HepG2 (cell line): Measurements from ENCODE around the gene TAF7. TPM values are rescaled to one million over a fixed set of nuclear protein-coding genes. Genes with fewer than 3 reads are reported as not detected.
"Not testable (repeated sequence)": the region's sequence is repeated elsewhere in the genome, so short reads cannot be mapped to it uniquely, and the experiment has no call there.

Experiments
- ATAC-seq: fragments of 200-7000 bp; cut with Tn5 transposase; 3 replicates; pipeline ENCODE4 v1.9.1; 2020; ENCODE audit warnings: mild to moderate bottlenecking, moderate library complexity
- BruUV-seq: library from RNA; stranded (reverse); fragments of 400-500 nt; replicated peaks from 2 replicates; lab custom pipeline; 2021; lab: Mats Ljungman, UMichigan
- CTCF ChIA-PET: fragments of 300-600 bp; formaldehyde crosslinking; extraction: SDS; loops from one replicate; lab custom pipeline; 2021; ENCODE audit warnings: low total read pairs, inconsistent platforms, low intra/inter-chr PET ratio; lab: Yijun Ruan, JAX
- POLR2A ChIA-PET: fragments of 350-600 bp; sonication (Branson Sonifier 250); formaldehyde crosslinking; loops from one replicate; lab custom pipeline; 2020; ENCODE audit warnings: antibody characterized with exemption, inconsistent platforms; lab: Yijun Ruan, JAX
- DNase-seq: peaks from one replicate; pipeline ENCODE4 v3.0.0-alpha.2; 2015; ENCODE audit warnings: low spot score
- FAIRE-seq: peaks from 3 replicates; lab custom pipeline; 2011; peaks lifted over from hg19 to GRCh38; lab: Jason Lieb, UNC
- H2AFZ ChIP-seq: one replicate; pipeline ENCODE4 v1.6.1; 2011; ENCODE audit warnings: low read length, inconsistent platforms
- H3K27ac ChIP-seq: fragments of 300-600 bp; 3 replicates; pipeline ENCODE4 v1.8.0; 2011; ENCODE audit warnings: mixed run types, mild to moderate bottlenecking, mixed read lengths, low read length, inconsistent platforms; ENCODE audit not compliant: insufficient read depth; ENCODE audit errors: extremely low read length
- H3K27me3 ChIP-seq, 2 experiments: fragments of 200-600 bp in 1 of 2; 2 replicates in 1 of 2; 3 replicates in 1 of 2; pipeline versions ENCODE4 v1.6.0 to v1.8.0; 2011; ENCODE audit warnings: low read length in 2 of 2, mild to moderate bottlenecking in 2 of 2, moderate library complexity in 2 of 2, inconsistent platforms in 1 of 2; ENCODE audit not compliant: insufficient read depth in 2 of 2, control insufficient read depth in 1 of 2
- H3K36me3 ChIP-seq, 2 experiments: fragments of 200-600 bp in 1 of 2; replicated peaks in 1 of 2; 2 replicates in 1 of 2; 3 replicates in 1 of 2; pipeline versions ENCODE4 v1.5.1 to v1.8.0; 2011; ENCODE audit warnings: low read length in 2 of 2, inconsistent platforms in 1 of 2; ENCODE audit not compliant: insufficient read depth in 2 of 2, control insufficient read depth in 1 of 2
- H3K4me1 ChIP-seq: 2 replicates; pipeline ENCODE4 v1.5.1; 2012; ENCODE audit warnings: low read length, inconsistent platforms; ENCODE audit not compliant: insufficient read depth
- H3K4me2 ChIP-seq: 2 replicates; pipeline ENCODE4 v1.6.0; 2011; ENCODE audit warnings: low read depth, low read length, inconsistent platforms
- H3K4me3 ChIP-seq, 3 experiments: fragments of 200-600 bp in 1 of 3; sonication (generic), shearing (Covaris generic) in 1 of 3; replicated peaks in 1 of 3; 2 replicates each; pipeline ENCODE4 v1.5.1; 2011 to 2016; ENCODE audit warnings: low read length in 3 of 3, inconsistent platforms in 2 of 3, low read depth in 2 of 3, mild to moderate bottlenecking in 2 of 3, control low read depth in 1 of 3, mixed read lengths in 1 of 3; ENCODE audit not compliant: insufficient read depth in 1 of 3
- H3K79me2 ChIP-seq: one replicate; pipeline ENCODE4 v1.6.1; 2011; ENCODE audit warnings: low read length, inconsistent platforms; ENCODE audit not compliant: insufficient read depth
- H3K9ac ChIP-seq: 2 replicates; pipeline ENCODE4 v1.6.0; 2011; ENCODE audit warnings: mild to moderate bottlenecking, low read depth, low read length, inconsistent platforms; ENCODE audit not compliant: insufficient read depth
- H3K9me3 ChIP-seq: 2 replicates; pipeline ENCODE4 v1.5.1; 2012; ENCODE audit warnings: mild to moderate bottlenecking, low read length
- H4K20me1 ChIP-seq: 2 replicates; pipeline ENCODE4 v1.6.0; 2011; ENCODE audit warnings: inconsistent platforms, mild to moderate bottlenecking, low read length, moderate library complexity; ENCODE audit not compliant: insufficient read depth
- MAFK ChIP-seq, 2 experiments: IDR thresholded peaks in 1 of 2; conservative IDR thresholded peaks in 1 of 2; 2 replicates each; pipeline ENCODE4 v1.6.1; 2011; ENCODE audit warnings: improper control_type of control experiment in 2 of 2, low read length in 2 of 2
- ZNF30 ChIP-seq: sonication (generic); formaldehyde crosslinking; IDR thresholded peaks from 2 replicates; pipeline ENCODE4 v1.5.0; 2020; ENCODE audit warnings: mild to moderate bottlenecking, missing genetic modification reagents
- ZNF674 ChIP-seq: sonication (generic); formaldehyde crosslinking; IDR thresholded peaks from 2 replicates; pipeline ENCODE4 v1.5.0; 2020; ENCODE audit warnings: low read depth, mild to moderate bottlenecking, missing genetic modification reagents
- WGBS: methylation state at CpG from one replicate; pipeline ENCODE4 v1.1.6; 2017; ENCODE audit warnings: low lambda C conversion rate; 5-methylcytosine and 5-hydroxymethylcytosine counted together
- in situ Hi-C: cut with HindIII; loops from 2 replicates; pipeline ENCODE4 v1.10.0; 2017; ENCODE audit warnings: low pct_unique_long_range_greater_than_20kb; ENCODE audit not compliant: extremely low pct_ligation_motif_present
- intact Hi-C: fragments of 100-400 bp; cut with micrococcal nuclease; formaldehyde crosslinking; loops from one replicate; pipeline ENCODE4 v1.10.0; 2022; ENCODE audit not compliant: unreplicated experiment
- polyA plus RNA-seq, 8 experiments: library from polyadenylated mRNA; depleted of rRNA in 3 of 8; stranded (reverse) in 7 of 8; unstranded in 1 of 8; fragments of >200 nt; fragmentation: Illumina TruSeq in 4 of 8; extraction: Trizol in 4 of 8; gene quantifications; 2 replicates each; pipeline versions ENCODE4 v1.2.1 to v1.2.3, GENCODE V29; 2011 to 2016; ENCODE audit warnings: low read depth in 4 of 8, missing spikeins in 1 of 8, mixed read lengths in 1 of 8; ENCODE audit not compliant: insufficient read depth in 1 of 8
- total RNA-seq, 5 experiments: library from RNA; depleted of rRNA; stranded (reverse); fragments of >200 nt; fragmentation: Illumina TruSeq; extraction: Trizol; gene quantifications; 2 replicates each; pipeline ENCODE4 v1.2.3, GENCODE V29; 2016; ENCODE audit warnings: low read depth in 1 of 5
- TF ChIP-seq, protein P1 (sequence below): sonication (generic); formaldehyde crosslinking; IDR thresholded peaks from 2 replicates; pipeline ENCODE4 v1.5.1; 2020; ENCODE audit warnings: missing genetic modification reagents, mild to moderate bottlenecking, borderline replicate concordance

The TAF7 gene
- total and polyA plus RNA-seq, 2 of the 13 experiments (the other 11 are each of a cell fraction or from before 2014, with no cell fraction given), result 41.6 to 61.5 TPM

DNA sequence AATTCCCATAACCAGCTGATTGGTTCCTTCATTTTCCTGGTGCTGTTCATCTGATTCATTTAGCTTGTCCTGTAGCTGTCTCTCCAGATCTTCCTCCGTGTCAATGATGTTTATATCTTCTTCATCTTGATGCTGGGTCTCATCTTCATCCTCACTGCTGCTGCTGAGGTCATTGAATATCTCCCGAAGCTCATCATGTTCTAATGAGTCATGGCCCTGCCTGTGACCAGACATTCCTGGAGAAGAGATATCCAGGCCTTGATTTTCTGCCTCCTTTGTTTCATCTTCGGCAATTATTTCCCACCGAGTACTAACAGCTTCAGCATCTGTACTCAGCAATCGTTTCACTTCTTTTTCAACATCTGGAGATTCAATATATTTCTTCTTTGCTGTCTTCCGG, 1.4 kb downstream of the TAF7 start (continued):
- TF ChIP-seq, protein P1, sequence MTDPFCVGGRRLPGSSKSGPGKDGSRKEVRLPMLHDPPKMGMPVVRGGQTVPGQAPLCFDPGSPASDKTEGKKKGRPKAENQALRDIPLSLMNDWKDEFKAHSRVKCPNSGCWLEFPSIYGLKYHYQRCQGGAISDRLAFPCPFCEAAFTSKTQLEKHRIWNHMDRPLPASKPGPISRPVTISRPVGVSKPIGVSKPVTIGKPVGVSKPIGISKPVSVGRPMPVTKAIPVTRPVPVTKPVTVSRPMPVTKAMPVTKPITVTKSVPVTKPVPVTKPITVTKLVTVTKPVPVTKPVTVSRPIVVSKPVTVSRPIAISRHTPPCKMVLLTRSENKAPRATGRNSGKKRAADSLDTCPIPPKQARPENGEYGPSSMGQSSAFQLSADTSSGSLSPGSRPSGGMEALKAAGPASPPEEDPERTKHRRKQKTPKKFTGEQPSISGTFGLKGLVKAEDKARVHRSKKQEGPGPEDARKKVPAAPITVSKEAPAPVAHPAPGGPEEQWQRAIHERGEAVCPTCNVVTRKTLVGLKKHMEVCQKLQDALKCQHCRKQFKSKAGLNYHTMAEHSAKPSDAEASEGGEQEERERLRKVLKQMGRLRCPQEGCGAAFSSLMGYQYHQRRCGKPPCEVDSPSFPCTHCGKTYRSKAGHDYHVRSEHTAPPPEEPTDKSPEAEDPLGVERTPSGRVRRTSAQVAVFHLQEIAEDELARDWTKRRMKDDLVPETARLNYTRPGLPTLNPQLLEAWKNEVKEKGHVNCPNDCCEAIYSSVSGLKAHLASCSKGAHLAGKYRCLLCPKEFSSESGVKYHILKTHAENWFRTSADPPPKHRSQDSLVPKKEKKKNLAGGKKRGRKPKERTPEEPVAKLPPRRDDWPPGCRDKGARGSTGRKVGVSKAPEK (CRISPR knock-in tag), result no peak
- TF ChIP-seq ZNF30 (CRISPR knock-in tag), result no peak
- TF ChIP-seq ZNF674, result no peak

DNA sequence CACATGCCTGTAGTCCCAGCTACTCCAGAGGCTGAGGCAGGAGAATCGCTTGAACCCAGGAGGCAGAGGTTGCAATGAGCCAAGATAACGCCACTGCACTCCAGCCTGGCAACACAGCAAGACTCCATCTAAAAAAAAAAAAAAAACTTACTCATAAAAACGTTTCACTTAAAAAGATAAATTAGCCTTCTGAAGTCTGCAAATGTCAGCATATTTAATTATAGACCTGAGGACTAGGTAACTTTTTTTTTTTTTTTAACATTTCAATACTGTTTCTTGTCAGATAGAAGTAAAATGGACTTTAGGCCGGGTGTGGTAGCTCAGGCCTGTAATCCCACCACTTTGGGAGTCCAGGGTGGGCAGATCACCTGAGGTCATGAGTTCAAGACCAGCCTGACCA, 3.6 kb downstream of the TAF7 start:
- not testable (repeated sequence) for H3K27ac ChIP-seq
- peak in 1 of 2 experiments; percentile 54; a peak in 3 of 4 replicates for TF ChIP-seq MAFK (conservative IDR thresholded peaks at IDR 0.05 in 1 of 2, IDR thresholded peaks at IDR 0.05 in 1 of 2; ENCODE audit: low read length in 2 of 2)
- TF ChIP-seq, all 625 proteins: peak for 1; not testable (repeated sequence) for 624
- H3K4me2 ChIP-seq, H3K27me3 ChIP-seq, H2AFZ ChIP-seq, in situ Hi-C loops, ATAC-seq, H3K9ac ChIP-seq, FAIRE-seq, POLR2A ChIA-PET, CTCF ChIA-PET, H4K20me1 ChIP-seq, BruUV-seq, DNase-seq, H3K4me3 ChIP-seq, intact Hi-C loops: not testable (repeated sequence)
- Histone ChIP-seq H3K9me3 (peaks cover 53% of the 10 kb centered on the region), H3K4me1 (peaks cover 26% of the 10 kb centered on the region), H3K79me2 (peaks cover 23% of the 10 kb centered on the region), H3K36me3 (peaks cover 4 to 14% of the 10 kb centered on the region in 2 experiments)
- WGBS, result 88% methylated on average over 4 of the region's 4 CpGs
